ENCODE results near the gene ZAR1L. TPM values are rescaled to one million over a fixed set of nuclear protein-coding genes. Genes with fewer than 3 reads are reported as not detected.

The ZAR1L gene
- total RNA-seq, 2 experiments from 2014 or later, result not detected

DNA sequence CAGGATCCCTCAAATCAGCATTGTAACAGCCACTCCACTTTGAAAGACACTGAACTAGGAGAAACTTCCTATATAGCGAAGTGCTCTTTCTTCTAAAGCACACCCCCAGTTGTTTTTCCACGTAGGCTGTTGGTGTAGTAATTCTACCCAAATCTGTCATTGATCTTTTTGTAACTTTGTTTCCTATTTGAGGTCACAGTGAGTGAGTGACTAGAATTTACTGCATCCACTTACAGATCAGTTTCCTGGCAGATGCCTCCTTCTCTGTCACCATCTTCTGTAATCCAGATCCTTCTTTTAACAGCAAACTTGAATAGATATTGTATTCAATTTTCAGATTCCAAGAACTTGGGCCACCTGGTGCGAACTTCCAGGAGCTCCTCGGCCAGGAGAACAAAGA is 15.3 kb downstream of the ZAR1L start:
- POLR2A ChIA-PET, result no interaction called here
- Mint-ChIP-seq H3K4me3 (no peak overlapping the region), H3K9me3 (no peaks in the 10 kb centered on the region), H3K36me3 (ENCODE audit: low read depth) (no peaks in the 10 kb centered on the region), H3K27me3 (peaks cover 5% of the 10 kb centered on the region), H3K4me1 (ENCODE audit: low read depth) (no peaks in the 10 kb centered on the region), H3K27ac (no peak overlapping the region)
- Histone ChIP-seq H3K4me3 (ENCODE audit: low read length) (no peak overlapping the region), H3K27me3 (ENCODE audit: control insufficient read depth in 1 of 2, insufficient read depth in 2 of 2, low read length in 2 of 2) (peaks cover 0 to 3% of the 10 kb centered on the region in 2 experiments), H3K36me3 (ENCODE audit: insufficient read depth, low read length) (no peaks in the 10 kb centered on the region), H3K27ac (ENCODE audit: low read depth in 1 of 2, low read length in 2 of 2) (no peak overlapping the region), H3K9me3 (ENCODE audit: control insufficient read depth in 1 of 2, insufficient read depth in 1 of 2, low read length in 2 of 2) (no peaks in the 10 kb centered on the region), H3K4me1 (ENCODE audit: insufficient read depth, low read length) (no peaks in the 10 kb centered on the region)
- TF ChIP-seq, protein P1, sequence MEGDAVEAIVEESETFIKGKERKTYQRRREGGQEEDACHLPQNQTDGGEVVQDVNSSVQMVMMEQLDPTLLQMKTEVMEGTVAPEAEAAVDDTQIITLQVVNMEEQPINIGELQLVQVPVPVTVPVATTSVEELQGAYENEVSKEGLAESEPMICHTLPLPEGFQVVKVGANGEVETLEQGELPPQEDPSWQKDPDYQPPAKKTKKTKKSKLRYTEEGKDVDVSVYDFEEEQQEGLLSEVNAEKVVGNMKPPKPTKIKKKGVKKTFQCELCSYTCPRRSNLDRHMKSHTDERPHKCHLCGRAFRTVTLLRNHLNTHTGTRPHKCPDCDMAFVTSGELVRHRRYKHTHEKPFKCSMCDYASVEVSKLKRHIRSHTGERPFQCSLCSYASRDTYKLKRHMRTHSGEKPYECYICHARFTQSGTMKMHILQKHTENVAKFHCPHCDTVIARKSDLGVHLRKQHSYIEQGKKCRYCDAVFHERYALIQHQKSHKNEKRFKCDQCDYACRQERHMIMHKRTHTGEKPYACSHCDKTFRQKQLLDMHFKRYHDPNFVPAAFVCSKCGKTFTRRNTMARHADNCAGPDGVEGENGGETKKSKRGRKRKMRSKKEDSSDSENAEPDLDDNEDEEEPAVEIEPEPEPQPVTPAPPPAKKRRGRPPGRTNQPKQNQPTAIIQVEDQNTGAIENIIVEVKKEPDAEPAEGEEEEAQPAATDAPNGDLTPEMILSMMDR (IDR thresholded peaks at IDR 0.05), result no peak
- DNase-seq (no peak), ATAC-seq (ENCODE audit: poor library complexity) (no peak)
- CTCF ChIA-PET, result no interaction called here
- intact Hi-C loops (cut with DNase I, micrococcal nuclease), result no loop called here

DNA sequence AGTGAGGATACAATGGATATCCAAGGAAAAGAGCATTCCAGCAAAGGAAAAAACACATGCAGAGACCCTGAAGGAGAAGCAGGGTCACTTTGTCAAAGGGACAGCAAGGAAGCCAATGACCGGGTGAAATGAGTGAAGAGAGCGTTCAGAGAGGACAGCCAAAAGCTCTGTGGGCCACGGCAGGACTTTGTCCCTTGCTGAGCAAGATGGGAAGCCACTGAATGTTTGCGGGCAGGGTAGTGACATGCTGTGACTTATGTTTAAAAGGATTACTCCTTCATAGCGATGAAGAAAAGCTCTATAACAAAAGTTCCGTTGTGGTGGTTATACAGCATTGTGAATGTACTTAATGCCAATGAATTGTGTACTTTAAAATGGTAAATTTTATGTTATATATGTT is 16.5 kb downstream of the ZAR1L start:
- Histone ChIP-seq H3K27ac (ENCODE audit: low read depth in 1 of 2, low read length in 2 of 2) (no peak overlapping the region), H3K4me1 (ENCODE audit: insufficient read depth, low read length) (no peaks in the 10 kb centered on the region), H3K9me3 (ENCODE audit: control insufficient read depth in 1 of 2, insufficient read depth in 1 of 2, low read length in 2 of 2) (no peaks in the 10 kb centered on the region), H3K4me3 (ENCODE audit: low read length) (no peak overlapping the region), H3K27me3 (ENCODE audit: control insufficient read depth in 1 of 2, insufficient read depth in 2 of 2, low read length in 2 of 2) (peaks cover 0 to 3% of the 10 kb centered on the region in 2 experiments), H3K36me3 (ENCODE audit: insufficient read depth, low read length) (no peaks in the 10 kb centered on the region)
- H3K4me3 Mint-ChIP-seq, result no peak overlapping the region
- no peak for DNase-seq
- H3K9me3 Mint-ChIP-seq, result no peaks in the 10 kb centered on the region
- H3K4me1 Mint-ChIP-seq (ENCODE audit: low read depth), result no peaks in the 10 kb centered on the region
- no peak overlapping the region for H3K27ac Mint-ChIP-seq
- TF ChIP-seq, protein P1 (IDR thresholded peaks at IDR 0.05), result no peak
- ATAC-seq (ENCODE audit: poor library complexity), result no peak
- intact Hi-C loops (cut with DNase I, micrococcal nuclease), result no loop called here
- peaks cover 4% of the 10 kb centered on the region for H3K36me3 Mint-ChIP-seq (ENCODE audit: low read depth)
- CTCF ChIA-PET, result no interaction called here
- peaks cover 5% of the 10 kb centered on the region for H3K27me3 Mint-ChIP-seq
- POLR2A ChIA-PET, result no interaction called here

DNA sequence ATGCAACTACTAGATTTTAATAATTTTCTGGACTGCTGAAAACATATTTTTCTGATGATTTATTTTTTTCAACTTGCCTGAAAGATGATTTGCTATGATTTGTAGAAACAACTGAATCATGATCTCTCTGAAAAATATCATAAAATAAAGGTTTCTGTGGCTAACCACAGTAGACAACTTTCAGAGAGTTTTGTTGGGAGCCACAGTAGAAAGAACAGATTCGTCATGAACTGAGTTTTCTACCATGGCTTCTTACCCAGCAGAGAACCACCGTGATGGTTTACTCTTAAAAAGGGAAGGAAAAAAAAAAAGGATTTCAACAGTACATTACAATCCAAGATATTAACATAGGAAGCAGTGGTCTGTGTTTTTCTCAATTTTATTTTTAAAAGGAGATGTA is 18.0 kb downstream of the ZAR1L start:
- ATAC-seq (ENCODE audit: poor library complexity) (no peak), DNase-seq (no peak)
- Histone ChIP-seq H3K36me3 (ENCODE audit: insufficient read depth, low read length) (no peaks in the 10 kb centered on the region), H3K9me3 (ENCODE audit: control insufficient read depth in 1 of 2, insufficient read depth in 1 of 2, low read length in 2 of 2) (no peaks in the 10 kb centered on the region), H3K27me3 (ENCODE audit: control insufficient read depth in 1 of 2, insufficient read depth in 2 of 2, low read length in 2 of 2) (peaks cover 0 to 3% of the 10 kb centered on the region in 2 experiments), H3K27ac (ENCODE audit: low read depth in 1 of 2, low read length in 2 of 2) (no peak overlapping the region), H3K4me1 (ENCODE audit: insufficient read depth, low read length) (no peaks in the 10 kb centered on the region), H3K4me3 (ENCODE audit: low read length) (no peak overlapping the region)
- TF ChIP-seq, protein P1 (IDR thresholded peaks at IDR 0.05), result no peak
- POLR2A ChIA-PET, result no interaction called here
- intact Hi-C loops (cut with DNase I, micrococcal nuclease), result no loop called here
- H3K27ac Mint-ChIP-seq, result no peak overlapping the region
- no peaks in the 10 kb centered on the region for H3K9me3 Mint-ChIP-seq
- peaks cover 4% of the 10 kb centered on the region for H3K36me3 Mint-ChIP-seq (ENCODE audit: low read depth)
- peaks cover 5% of the 10 kb centered on the region for H3K27me3 Mint-ChIP-seq
- no peak overlapping the region for H3K4me3 Mint-ChIP-seq
- no peaks in the 10 kb centered on the region for H3K4me1 Mint-ChIP-seq (ENCODE audit: low read depth)
- CTCF ChIA-PET, result no interaction called here
